H1 (cell line): ENCODE data around the gene ASAP2. TPM values are rescaled to one million over a fixed set of nuclear protein-coding genes. Genes with fewer than 3 reads are reported as not detected.

Source experiments
- CTCF ChIA-PET: fragments of 300-600 bp; sonication (Branson Sonifier 250); formaldehyde crosslinking; loops from one replicate; lab custom pipeline; 2021; ENCODE audit not compliant: partially characterized antibody; lab: Charles Lee
- POLR2A ChIA-PET: fragments of 300-600 bp; sonication (Branson Sonifier 250); formaldehyde crosslinking; loops from one replicate; lab custom pipeline; 2021; ENCODE audit warnings: inconsistent platforms; ENCODE audit not compliant: partially characterized antibody; lab: Charles Lee
- DNase-seq, 2 experiments: peaks; one replicate each; pipeline versions ENCODE4 v3.0.0 to v3.0.0-alpha.2; 2010 to 2022; ENCODE audit warnings: low spot score in 2 of 2, low read depth in 1 of 2, mixed read lengths in 1 of 2
- FAIRE-seq: peaks from 2 replicates; lab custom pipeline; 2011; peaks lifted over from hg19 to GRCh38; lab: Jason Lieb, UNC
- H2AFZ ChIP-seq: 2 replicates; pipeline ENCODE4 v1.8.1; 2012; ENCODE audit warnings: low read length, inconsistent platforms
- H2AK5ac ChIP-seq: 2 replicates; pipeline ENCODE4 v1.6.1; 2013; ENCODE audit warnings: low read depth, low read length
- H2BK120ac ChIP-seq: replicated peaks from 2 replicates; pipeline ENCODE3; 2013; ENCODE audit warnings: low read depth, low read length, inconsistent platforms
- H2BK12ac ChIP-seq: 2 replicates; pipeline ENCODE4 v1.6.1; 2013; ENCODE audit warnings: low read depth, low read length
- H2BK15ac ChIP-seq: 2 replicates; pipeline ENCODE4 v1.6.1; 2013; ENCODE audit warnings: low read length
- H2BK20ac ChIP-seq: 2 replicates; pipeline ENCODE4 v1.6.1; 2013; ENCODE audit warnings: low read length
- H2BK5ac ChIP-seq: 2 replicates; pipeline ENCODE4 v1.6.1; 2013; ENCODE audit warnings: low read depth, low read length
- H3K14ac ChIP-seq: 2 replicates; pipeline ENCODE4 v1.6.1; 2013; ENCODE audit warnings: inconsistent platforms; ENCODE audit not compliant: insufficient read length
- H3K18ac ChIP-seq: 2 replicates; pipeline ENCODE4 v1.6.1; 2013; ENCODE audit warnings: low read length; ENCODE audit errors: extremely low read depth
- H3K23ac ChIP-seq: 2 replicates; pipeline ENCODE4 v1.6.1; 2013; ENCODE audit warnings: inconsistent platforms; ENCODE audit not compliant: insufficient read length
- H3K23me2 ChIP-seq: 2 replicates; pipeline ENCODE4 v1.6.1; 2013; ENCODE audit warnings: low read depth, low read length
- H3K27ac ChIP-seq: 2 replicates; pipeline ENCODE4 v1.6.1; 2011; ENCODE audit warnings: low read depth, low read length, inconsistent platforms
- H3K27me3 ChIP-seq, 4 experiments: replicated peaks in 1 of 4; 1 replicate in 1 of 4; 2 replicates in 3 of 4; pipeline versions ENCODE4 v1.6.1 to v1.8.1; 2011 to 2013; ENCODE audit warnings: low read length in 3 of 4, mild to moderate bottlenecking in 3 of 4, inconsistent platforms in 2 of 4, mixed read lengths in 2 of 4, moderate library complexity in 1 of 4; ENCODE audit not compliant: control insufficient read depth in 3 of 4, insufficient read depth in 3 of 4; ENCODE audit errors: extremely low read depth in 1 of 4
- H3K36me3 ChIP-seq, 4 experiments: 2 replicates each; pipeline versions ENCODE4 v1.6.1 to v1.8.1; 2011 to 2013; ENCODE audit warnings: mild to moderate bottlenecking in 4 of 4, low read length in 3 of 4, moderate library complexity in 2 of 4, control low read depth in 1 of 4, inconsistent platforms in 1 of 4; ENCODE audit not compliant: insufficient read depth in 4 of 4, control insufficient read depth in 2 of 4
- H3K4ac ChIP-seq: replicated peaks from 2 replicates; pipeline ENCODE3; 2013; ENCODE audit warnings: low read length, low read depth, mixed read lengths, inconsistent platforms; ENCODE audit not compliant: insufficient read length
- H3K4me1 ChIP-seq, 4 experiments: replicated peaks in 1 of 4; 1 replicate in 1 of 4; 2 replicates in 3 of 4; pipeline versions ENCODE4 v1.6.1 to v1.8.1; 2011 to 2013; ENCODE audit warnings: low read length in 3 of 4, inconsistent platforms in 2 of 4, mixed read lengths in 1 of 4; ENCODE audit not compliant: insufficient read depth in 4 of 4, control insufficient read depth in 3 of 4
- H3K4me2 ChIP-seq, 2 experiments: 2 replicates each; pipeline versions ENCODE4 v1.6.1 to v1.8.1; 2011 to 2013; ENCODE audit warnings: low read depth in 2 of 2, low read length in 2 of 2, control low read depth in 1 of 2, inconsistent platforms in 1 of 2, mild to moderate bottlenecking in 1 of 2; ENCODE audit not compliant: insufficient read depth in 1 of 2
- H3K4me3 ChIP-seq, 4 experiments: fragments of 200-600, 300-600 bp in 1 of 4; sonication (generic), shearing (Covaris generic), sonication (Bioruptor Twin) in 1 of 4; 2 replicates each; pipeline versions ENCODE4 v1.5.1 to v1.8.1; 2011 to 2016; ENCODE audit warnings: low read length in 4 of 4, low read depth in 3 of 4, control low read depth in 2 of 4, inconsistent platforms in 2 of 4, mild to moderate bottlenecking in 2 of 4, mixed read lengths in 1 of 4, moderate library complexity in 1 of 4; ENCODE audit not compliant: insufficient read depth in 2 of 4; ENCODE audit errors: extremely low read depth in 1 of 4
- H3K56ac ChIP-seq: replicated peaks from 2 replicates; pipeline ENCODE3; 2013; ENCODE audit warnings: low read depth, mild to moderate bottlenecking, mixed read lengths, low read length, inconsistent platforms; ENCODE audit not compliant: insufficient read length
- H3K79me1 ChIP-seq: 2 replicates; pipeline ENCODE4 v1.6.1; 2013; ENCODE audit warnings: low read depth, low read length, control low read depth
- H3K79me2 ChIP-seq, 2 experiments: 2 replicates each; pipeline versions ENCODE4 v1.6.1 to v1.8.1; 2012 to 2013; ENCODE audit warnings: low read length in 2 of 2, mild to moderate bottlenecking in 2 of 2, inconsistent platforms in 1 of 2; ENCODE audit not compliant: insufficient read depth in 2 of 2, control insufficient read depth in 1 of 2
- H3K9ac ChIP-seq, 4 experiments: replicated peaks in 1 of 4; 1 replicate in 1 of 4; 2 replicates in 3 of 4; pipeline versions ENCODE4 v1.6.1 to v1.8.1; 2011 to 2013; ENCODE audit warnings: low read depth in 3 of 4, low read length in 3 of 4, control low read depth in 2 of 4, mild to moderate bottlenecking in 2 of 4, moderate library complexity in 2 of 4, inconsistent platforms in 1 of 4; ENCODE audit errors: extremely low read depth in 1 of 4
- H3K9me3 ChIP-seq, 2 experiments: 2 replicates each; pipeline versions ENCODE4 v1.6.1 to v1.8.1; 2012 to 2013; ENCODE audit warnings: mild to moderate bottlenecking in 2 of 2, moderate library complexity in 2 of 2, control low read depth in 1 of 2, inconsistent platforms in 1 of 2, low read depth in 1 of 2, low read length in 1 of 2, mixed read lengths in 1 of 2; ENCODE audit not compliant: insufficient read depth in 2 of 2
- H4K20me1 ChIP-seq, 2 experiments: replicated peaks in 1 of 2; 2 replicates each; pipeline versions ENCODE3 to v1.8.1; 2011 to 2013; ENCODE audit warnings: inconsistent platforms in 2 of 2, low read length in 2 of 2, mild to moderate bottlenecking in 1 of 2; ENCODE audit not compliant: insufficient read depth in 2 of 2, control insufficient read depth in 1 of 2
- H4K5ac ChIP-seq: 2 replicates; pipeline ENCODE4 v1.6.1; 2013; ENCODE audit warnings: low read length, low read depth, mixed read lengths, inconsistent platforms; ENCODE audit not compliant: insufficient read length
- H4K8ac ChIP-seq: 2 replicates; pipeline ENCODE4 v1.8.0; 2013; ENCODE audit warnings: mild to moderate bottlenecking, moderate library complexity, low read length, inconsistent platforms; ENCODE audit not compliant: insufficient read depth; ENCODE audit errors: extremely low read depth
- H4K91ac ChIP-seq: replicated peaks from 2 replicates; pipeline ENCODE3; 2013; ENCODE audit warnings: low read length, mixed read lengths, inconsistent platforms; ENCODE audit not compliant: insufficient read length
- ATF2 ChIP-seq: IDR thresholded peaks from 2 replicates; pipeline ENCODE4 v1.6.1; 2012; ENCODE audit warnings: low read length, inconsistent platforms
- BACH1 ChIP-seq: IDR thresholded peaks from 2 replicates; pipeline ENCODE4 v1.6.1; 2012; ENCODE audit warnings: low read length, improper control_type of control experiment
- CHD1 ChIP-seq: IDR thresholded peaks from 2 replicates; pipeline ENCODE4 v1.6.1; 2012; ENCODE audit warnings: low read depth, low read length, improper control_type of control experiment
- KDM5A ChIP-seq: fragments of 200-600 bp; IDR thresholded peaks from 2 replicates; pipeline ENCODE4 v1.7.1; 2012; ENCODE audit warnings: mild to moderate bottlenecking, low read length, inconsistent platforms, mixed read lengths
- PHF8 ChIP-seq: fragments of 200-600 bp; sonication (generic); conservative IDR thresholded peaks from 2 replicates; pipeline ENCODE4 v1.7.1; 2012; ENCODE audit warnings: low read depth, mild to moderate bottlenecking, inconsistent platforms, low read length, moderate library complexity
- RAD21 ChIP-seq, 2 experiments: IDR thresholded peaks in 1 of 2; conservative IDR thresholded peaks in 1 of 2; 2 replicates each; pipeline ENCODE4 v1.6.1; 2011; ENCODE audit warnings: low read depth in 2 of 2, low read length in 2 of 2, improper control_type of control experiment in 1 of 2, inconsistent platforms in 1 of 2, mild to moderate bottlenecking in 1 of 2, moderate library complexity in 1 of 2
- SIN3A ChIP-seq, 2 experiments: IDR thresholded peaks in 1 of 2; conservative IDR thresholded peaks in 1 of 2; 2 replicates each; pipeline ENCODE4 v1.6.1; 2011 to 2012; ENCODE audit warnings: low read length in 2 of 2, improper control_type of control experiment in 1 of 2, low read depth in 1 of 2, mild to moderate bottlenecking in 1 of 2
- SIX5 ChIP-seq: IDR thresholded peaks from 2 replicates; pipeline ENCODE4 v1.6.1; 2011; ENCODE audit warnings: mild to moderate bottlenecking, low read depth, low read length
- SP4 ChIP-seq: IDR thresholded peaks from 2 replicates; pipeline ENCODE4 v1.6.1; 2012; ENCODE audit warnings: low read length, inconsistent platforms
- SUZ12 ChIP-seq: fragments of 200-600 bp; sonication (generic); IDR thresholded peaks from 2 replicates; pipeline ENCODE4 v1.6.1; 2012; ENCODE audit warnings: mild to moderate bottlenecking, inconsistent platforms, low read length, moderate library complexity, mixed read lengths
- YY1 ChIP-seq: IDR thresholded peaks from 2 replicates; pipeline ENCODE4 v1.6.1; 2011; ENCODE audit warnings: low read depth, mild to moderate bottlenecking, low read length
- ZNF274 ChIP-seq: IDR thresholded peaks from 2 replicates; pipeline ENCODE4 v1.7.0; 2012; ENCODE audit warnings: low read length, borderline replicate concordance; ENCODE audit errors: extremely low read depth
- WGBS, 2 experiments: shearing (Covaris generic) in 1 of 2; methylation state at CpG; one replicate each; pipeline versions ENCODE4 v1.1.6 to v1.1.7; 2013 to 2015; ENCODE audit warnings: low lambda C conversion rate in 2 of 2, mixed read lengths in 2 of 2, inconsistent platforms in 1 of 2, low coverage in 1 of 2, missing lambda C conversion rate in 1 of 2; ENCODE audit not compliant: insufficient replicate concordance in 2 of 2, insufficient coverage in 1 of 2, insufficient read length in 1 of 2; ENCODE audit errors: extremely low coverage in 1 of 2, missing lambda C conversion rate in 1 of 2; 5-methylcytosine and 5-hydroxymethylcytosine counted together
- polyA plus RNA-seq, 7 experiments: library from polyadenylated mRNA; depleted of rRNA in 3 of 7; stranded (reverse) in 5 of 7; unstranded in 2 of 7; fragments of >200 nt in 5 of 7; fragments of 200-250 nt in 2 of 7; gene quantifications; 1 replicate in 5 of 7; 2 replicates in 1 of 7; 4 replicates in 1 of 7; pipeline versions ENCODE4 v1.2.1 to v1.2.3, GENCODE V29; 2011 to 2013; ENCODE audit warnings: missing spikeins in 2 of 7, mixed read lengths in 2 of 7
- total RNA-seq: library from RNA; stranded (reverse); fragmentation: NEBNext Ultra II Directional; extraction: Animal tissue kit (Norgen Biotek cat#: 25700); gene quantifications from 2 replicates; pipeline ENCODE4 v1.2.1, GENCODE V29; 2021

The ASAP2 gene
- total and polyA plus RNA-seq, 2 of the 8 experiments (the other 6 are each of a cell fraction or from before 2014, with no cell fraction given) = 10.2 to 18.7 TPM

GRCh38 chr2:9319338-9319715 lies 112.7 kb downstream of the ASAP2 start:
- H2BK12ac ChIP-seq = no peak overlapping the region
- no peak overlapping the region for H3K56ac ChIP-seq
- CTCF ChIA-PET = interaction anchor here (1.2 to 1.7 kb wide), 2 partner anchors 177 to 181 kb away, joined by 4 to 5 read pairs; no protein-coding TSS in a partner anchor
- TF ChIP-seq PHF8 (no peak), ATF2 (no peak), YY1 (no peak), SP4 (no peak), RAD21 (IDR thresholded peaks at IDR 0.05 in 1 of 2, conservative IDR thresholded peaks at IDR 0.05 in 1 of 2; ENCODE audit: low read depth in 2 of 2, low read length in 2 of 2) (no peak), BACH1 (no peak), CHD1 (no peak), ZNF274 (no peak), SIN3A (conservative IDR thresholded peaks at IDR 0.05 in 1 of 2, IDR thresholded peaks at IDR 0.05 in 1 of 2; ENCODE audit: low read depth in 1 of 2, low read length in 2 of 2) (no peak), SIX5 (no peak), KDM5A (no peak), SUZ12 (no peak)
- H3K18ac ChIP-seq = no peak overlapping the region
- no peak overlapping the region for H2BK20ac ChIP-seq
- H2BK5ac ChIP-seq = no peak overlapping the region
- 92% methylated on average over 7 of the region's 8 CpGs; no CpG with 5 or more reads in 1 of the 2 experiments for WGBS, 2 experiments
- H3K14ac ChIP-seq = no peak overlapping the region
- H3K27me3 ChIP-seq = no peaks in the 10 kb centered on the region
- no peak overlapping the region for H2AK5ac ChIP-seq
- DNase-seq = no peak
- no peak overlapping the region for H4K91ac ChIP-seq
- no peak overlapping the region for H4K8ac ChIP-seq
- H4K5ac ChIP-seq = no peak overlapping the region
- no peak for FAIRE-seq
- no peak overlapping the region for H2BK15ac ChIP-seq
- H3K4me3 ChIP-seq = no peak overlapping the region
- no peaks in the 10 kb centered on the region; a peak in 1 of 8 replicates for H3K36me3 ChIP-seq
- H3K9ac ChIP-seq = no peak overlapping the region
- no peaks in the 10 kb centered on the region; a peak in 1 of 4 replicates for H3K79me2 ChIP-seq
- POLR2A ChIA-PET = no interaction called here
- no peak overlapping the region for H3K4ac ChIP-seq
- H3K23me2 ChIP-seq = peaks cover 12% of the 10 kb centered on the region; the same call in 1 of the 2 replicates
- peaks cover 0 to 8% of the 10 kb centered on the region in 2 experiments for H4K20me1 ChIP-seq
- H3K27ac ChIP-seq = no peak overlapping the region
- H3K9me3 ChIP-seq = no peaks in the 10 kb centered on the region
- H3K4me1 ChIP-seq = peaks cover 0 to 2% (median 0%) of the 10 kb centered on the region in 4 experiments; a peak in 1 of 7 replicates
- no peak overlapping the region for H2BK120ac ChIP-seq
- H3K79me1 ChIP-seq = peaks cover 4% of the 10 kb centered on the region; the same call in 1 of the 2 replicates
- no peak overlapping the region for H3K4me2 ChIP-seq
- no peak overlapping the region for H2AFZ ChIP-seq
- no peak overlapping the region for H3K23ac ChIP-seq
